SH-SY5Y (cell line): ENCODE data around the gene VPS37C.

Experiments
- GATA2 ChIP-seq: IDR thresholded peaks from 2 replicates; pipeline ENCODE4 v1.6.1; 2011; ENCODE audit warnings: mild to moderate bottlenecking, low read depth, low read length
- GATA3 ChIP-seq: IDR thresholded peaks from 2 replicates; pipeline ENCODE4 v1.6.1; 2011; ENCODE audit warnings: low read depth, mild to moderate bottlenecking, low read length, moderate library complexity

DNA sequence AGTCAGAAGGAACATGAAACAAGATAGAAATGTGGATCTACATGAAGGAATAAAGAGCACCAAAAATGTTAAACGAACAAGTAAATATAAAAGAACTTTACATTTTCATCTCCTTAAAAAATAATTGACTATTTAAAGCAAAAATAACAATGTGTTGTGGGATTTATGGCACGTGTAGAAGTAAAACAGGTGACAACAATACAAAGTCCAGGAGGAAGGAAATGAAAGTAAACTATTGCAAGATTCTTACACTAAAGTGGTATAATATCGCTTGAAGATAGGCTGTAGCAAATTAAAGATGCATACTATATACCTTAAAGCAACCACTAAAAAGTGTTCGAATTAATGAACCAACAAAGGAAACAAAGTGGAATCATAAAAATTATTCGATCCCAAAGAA lies 5.5 kb downstream of the VPS37C start:
- no peak for TF ChIP-seq GATA2
- no peak for TF ChIP-seq GATA3
